HG03521 (cell line): ENCODE results near the gene ARPC4.
"Not testable (repeated sequence)": the region's sequence is repeated elsewhere in the genome, so short reads cannot be mapped to it uniquely, and the experiment has no call there.

Source experiments
- ATAC-seq: cut with Tn5 transposase; IDR thresholded peaks from one replicate; pipeline ENCODE4 v1.9.1; 2021; ENCODE audit warnings: mild to moderate bottlenecking, moderate library complexity; ENCODE audit not compliant: unreplicated experiment

ARPC4 gene

GRCh38 chr3:9769426-9770275, 23.2 kb upstream of the ARPC4 start, which contains the start of gene CAMK1:
TSS of gene CAMK1 (minus strand) at chr3:9769947. CDS start at chr3:9767749, 2,198 bp downstream.
- no peak for ATAC-seq

GRCh38 chr3:9770276-9770812, 22.5 kb upstream of the ARPC4 start:
- ATAC-seq, result no peak

- ATAC-seq, result not testable (repeated sequence)
Observed at GRCh38 chr3:9771007-9771406, 21.9 kb upstream of the ARPC4 start.

- no peak for ATAC-seq
Observed at GRCh38 chr3:9776896-9777693, 15.8 kb upstream of the ARPC4 start.

GRCh38 chr3:9777694-9778021, 15.2 kb upstream of the ARPC4 start:
- ATAC-seq, result no peak

- no peak for ATAC-seq
Observed at GRCh38 chr3:9778143-9779074, 14.5 kb upstream of the ARPC4 start.

- no peak for ATAC-seq
Observed at GRCh38 chr3:9779075-9779593, 13.7 kb upstream of the ARPC4 start.

GRCh38 chr3:9779721-9780457, 13.0 kb upstream of the ARPC4 start:
- ATAC-seq, result no peak

GRCh38 chr3:9780458-9780812, 12.4 kb upstream of the ARPC4 start:
- ATAC-seq, result no peak

GRCh38 chr3:9780910-9781309, 12.0 kb upstream of the ARPC4 start:
- ATAC-seq, result no peak

GRCh38 chr3:9781551-9781950, 11.3 kb upstream of the ARPC4 start:
- ATAC-seq, result no peak

- ATAC-seq, result no peak
Observed at GRCh38 chr3:9781978-9782603, 10.8 kb upstream of the ARPC4 start.

- no peak for ATAC-seq
Observed at GRCh38 chr3:9782770-9783169, 10.1 kb upstream of the ARPC4 start.

GRCh38 chr3:9783954-9784353, 8.9 kb upstream of the ARPC4 start:
- no peak for ATAC-seq

GRCh38 chr3:9784965-9785364, 7.9 kb upstream of the ARPC4 start:
- no peak for ATAC-seq

GRCh38 chr3:9785602-9786001, 7.3 kb upstream of the ARPC4 start:
- ATAC-seq, result no peak

GRCh38 chr3:9786209-9786739, 6.6 kb upstream of the ARPC4 start:
- ATAC-seq, result no peak

- no peak for ATAC-seq
Observed at GRCh38 chr3:9786825-9787669, 5.8 kb upstream of the ARPC4 start.
